Stimulated activated memory B cell treated with anti-CD40 and anti-IgM and Interleukin-4, amounts not matched to agents 10 μg/mL and 1 μg/mL and 100 μg/mL, for 72 hours (primary cell): ENCODE data around the gene C11orf16.
"Not testable (repeated sequence)": the region's sequence is repeated elsewhere in the genome, so short reads cannot be mapped to it uniquely, and the experiment has no call there.

ENCODE experiments used
- ATAC-seq: fragments of 150-1000 bp; cut with Tn5 transposase; 2 replicates; pipeline ENCODE4 v1.10.0; 2021
- H3K27ac Mint-ChIP-seq: one replicate; pipeline ENCODE4 v1.8.0; 2022; ENCODE audit warnings: mild to moderate bottlenecking, mixed read lengths
- H3K27me3 Mint-ChIP-seq: one replicate; pipeline ENCODE4 v1.8.0; 2022; ENCODE audit warnings: mixed read lengths
- H3K36me3 Mint-ChIP-seq: one replicate; pipeline ENCODE4 v1.8.0; 2022; ENCODE audit warnings: mixed read lengths
- H3K4me1 Mint-ChIP-seq: one replicate; pipeline ENCODE4 v1.8.0; 2022; ENCODE audit warnings: mixed read lengths
- H3K4me3 Mint-ChIP-seq: one replicate; pipeline ENCODE4 v1.8.0; 2022; ENCODE audit warnings: mild to moderate bottlenecking, moderate library complexity, mixed read lengths
- H3K9me3 Mint-ChIP-seq: one replicate; pipeline ENCODE4 v1.8.0; 2022; ENCODE audit warnings: mixed read lengths

Gene C11orf16

GRCh38 chr11:8925711-8926110 is 7.0 kb downstream of the C11orf16 start:
- Mint-ChIP-seq H3K9me3 (no peaks in the 10 kb centered on the region), H3K4me1 (no peaks in the 10 kb centered on the region), H3K4me3 (no peak overlapping the region), H3K36me3 (no peaks in the 10 kb centered on the region), H3K27ac (no peak overlapping the region), H3K27me3 (peaks cover 15% of the 10 kb centered on the region)
- no peak for ATAC-seq

- ATAC-seq = no peak
- Mint-ChIP-seq H3K36me3 (no peaks in the 10 kb centered on the region), H3K27me3 (no peaks in the 10 kb centered on the region), H3K27ac (no peak overlapping the region), H3K4me1 (no peaks in the 10 kb centered on the region), H3K4me3 (no peak overlapping the region), H3K9me3 (no peaks in the 10 kb centered on the region)
These were observed 10.1 kb downstream of the C11orf16 start for GRCh38 chr11:8922691-8923090.

- Mint-ChIP-seq H3K4me3 (no peak overlapping the region), H3K9me3 (no peaks in the 10 kb centered on the region), H3K27ac (no peak overlapping the region), H3K36me3 (no peaks in the 10 kb centered on the region), H3K27me3 (no peaks in the 10 kb centered on the region), H3K4me1 (peaks cover 14% of the 10 kb centered on the region)
- no peak for ATAC-seq
These were observed 15.5 kb downstream of the C11orf16 start for GRCh38 chr11:8917157-8917825.

GRCh38 chr11:8914661-8915018 is 18.1 kb downstream of the C11orf16 start:
- no peak for ATAC-seq
- peaks cover 22% of the 10 kb centered on the region for H3K4me1 Mint-ChIP-seq
- no peak overlapping the region for H3K27ac Mint-ChIP-seq
- H3K36me3 Mint-ChIP-seq = no peaks in the 10 kb centered on the region
- no peak overlapping the region for H3K4me3 Mint-ChIP-seq
- no peaks in the 10 kb centered on the region for H3K27me3 Mint-ChIP-seq
- H3K9me3 Mint-ChIP-seq = no peaks in the 10 kb centered on the region

GRCh38 chr11:8913961-8914660 is 18.6 kb downstream of the C11orf16 start:
- Mint-ChIP-seq H3K27me3 (peaks cover 5% of the 10 kb centered on the region), H3K36me3 (no peaks in the 10 kb centered on the region), H3K4me3 (peak overlapping the region; percentile 25), H3K4me1 (peaks cover 22% of the 10 kb centered on the region), H3K9me3 (no peaks in the 10 kb centered on the region), H3K27ac (peak overlapping the region; percentile 54)
- ATAC-seq = no peak

- peak within 1 kb of the TSS; percentile 91 for H3K4me3 Mint-ChIP-seq
- H3K9me3 Mint-ChIP-seq = no peaks in the 10 kb centered on the region
- peaks cover 31% of the 10 kb centered on the region for H3K4me1 Mint-ChIP-seq
- ATAC-seq = peak; percentile 87
- H3K27ac Mint-ChIP-seq = peak within 1 kb of the TSS; percentile 75
- peaks cover 9% of the 10 kb centered on the region for H3K27me3 Mint-ChIP-seq
- no peaks in the 10 kb centered on the region for H3K36me3 Mint-ChIP-seq
These were observed 21.5 kb downstream of the C11orf16 start, which contains the start of gene AKIP1 for GRCh38 chr11:8911029-8911823. AKIP1 (plus strand) TSS chr11:8911189; CDS start chr11:8911450, 261 bp downstream.

- peak; percentile 37 for ATAC-seq
- no peaks in the 10 kb centered on the region for H3K9me3 Mint-ChIP-seq
- H3K27me3 Mint-ChIP-seq = peaks cover 9% of the 10 kb centered on the region
These were observed 22.1 kb downstream of the C11orf16 start for GRCh38 chr11:8910649-8911026.

GRCh38 chr11:8908099-8908498 is 24.6 kb downstream of the C11orf16 start:
- ATAC-seq = no peak
- Mint-ChIP-seq H3K27me3 (peaks cover 9% of the 10 kb centered on the region), H3K4me3 (no peak overlapping the region), H3K36me3 (no peaks in the 10 kb centered on the region), H3K4me1 (peaks cover 18% of the 10 kb centered on the region), H3K9me3 (no peaks in the 10 kb centered on the region), H3K27ac (no peak overlapping the region)

More at GRCh38 chr11:8910649-8911026, 22.1 kb downstream of the C11orf16 start:
- Mint-ChIP-seq H3K36me3 (no peaks in the 10 kb centered on the region), H3K4me1 (peaks cover 31% of the 10 kb centered on the region), H3K27ac (peak overlapping the region; percentile 75), H3K4me3 (peak overlapping the region; percentile 91)

GRCh38 chr11:8907116-8907515 is 25.6 kb downstream of the C11orf16 start:
- no peak for ATAC-seq
- Mint-ChIP-seq H3K27ac (no peak overlapping the region), H3K36me3 (no peaks in the 10 kb centered on the region), H3K27me3 (peaks cover 11% of the 10 kb centered on the region), H3K4me3 (no peak overlapping the region), H3K9me3 (peaks cover 2% of the 10 kb centered on the region), H3K4me1 (peaks cover 18% of the 10 kb centered on the region)

GRCh38 chr11:8905528-8906165 is 27.1 kb downstream of the C11orf16 start:
- Mint-ChIP-seq H3K4me1 (peaks cover 18% of the 10 kb centered on the region), H3K27ac (no peak overlapping the region), H3K4me3 (no peak overlapping the region), H3K9me3 (peaks cover 6% of the 10 kb centered on the region), H3K27me3 (peaks cover 21% of the 10 kb centered on the region), H3K36me3 (peaks cover 6% of the 10 kb centered on the region)
- ATAC-seq = no peak

GRCh38 chr11:8899119-8899753 is 33.5 kb downstream of the C11orf16 start:
- Mint-ChIP-seq H3K4me1 (no peaks in the 10 kb centered on the region), H3K9me3 (peaks cover 23% of the 10 kb centered on the region), H3K36me3 (peaks cover 13% of the 10 kb centered on the region), H3K27me3 (peaks cover 13% of the 10 kb centered on the region), H3K27ac (no peak overlapping the region), H3K4me3 (no peak overlapping the region)
- no peak for ATAC-seq

GRCh38 chr11:8891185-8891584 is 41.6 kb downstream of the C11orf16 start:
- H3K36me3 Mint-ChIP-seq, H3K27ac Mint-ChIP-seq, ATAC-seq, H3K4me3 Mint-ChIP-seq, H3K4me1 Mint-ChIP-seq: not testable (repeated sequence)
- Mint-ChIP-seq H3K27me3 (peaks cover 41% of the 10 kb centered on the region), H3K9me3 (peaks cover 10% of the 10 kb centered on the region)

- no peaks in the 10 kb centered on the region for H3K36me3 Mint-ChIP-seq
- peaks cover 50% of the 10 kb centered on the region for H3K27me3 Mint-ChIP-seq
- no peaks in the 10 kb centered on the region for H3K4me1 Mint-ChIP-seq
- ATAC-seq = no peak
- no peak overlapping the region for H3K4me3 Mint-ChIP-seq
- no peak overlapping the region for H3K27ac Mint-ChIP-seq
- peaks cover 7% of the 10 kb centered on the region for H3K9me3 Mint-ChIP-seq
These were observed 46.4 kb downstream of the C11orf16 start for GRCh38 chr11:8886322-8886721.

- H3K4me3 Mint-ChIP-seq, H3K27ac Mint-ChIP-seq, H3K4me1 Mint-ChIP-seq, H3K9me3 Mint-ChIP-seq, H3K36me3 Mint-ChIP-seq, ATAC-seq: not testable (repeated sequence)
- H3K27me3 Mint-ChIP-seq = peaks cover 44% of the 10 kb centered on the region
These were observed 51.2 kb downstream of the C11orf16 start for GRCh38 chr11:8881585-8881984.

GRCh38 chr11:8878771-8879170 is 54.0 kb downstream of the C11orf16 start:
- no peak overlapping the region for H3K4me3 Mint-ChIP-seq
- H3K36me3 Mint-ChIP-seq = no peaks in the 10 kb centered on the region
- H3K9me3 Mint-ChIP-seq = no peaks in the 10 kb centered on the region
- ATAC-seq = no peak
- no peak overlapping the region for H3K27ac Mint-ChIP-seq
- peaks cover 8% of the 10 kb centered on the region for H3K4me1 Mint-ChIP-seq
- H3K27me3 Mint-ChIP-seq = peaks cover 46% of the 10 kb centered on the region
